T-helper 1 cell (primary cell): Measurements from ENCODE around the gene PODN.

Experiments used
- DNase-seq, 5 donors: peaks; one replicate each; pipeline ENCODE4 v3.0.0-alpha.2; 2012 to 2020

PODN gene

DNA sequence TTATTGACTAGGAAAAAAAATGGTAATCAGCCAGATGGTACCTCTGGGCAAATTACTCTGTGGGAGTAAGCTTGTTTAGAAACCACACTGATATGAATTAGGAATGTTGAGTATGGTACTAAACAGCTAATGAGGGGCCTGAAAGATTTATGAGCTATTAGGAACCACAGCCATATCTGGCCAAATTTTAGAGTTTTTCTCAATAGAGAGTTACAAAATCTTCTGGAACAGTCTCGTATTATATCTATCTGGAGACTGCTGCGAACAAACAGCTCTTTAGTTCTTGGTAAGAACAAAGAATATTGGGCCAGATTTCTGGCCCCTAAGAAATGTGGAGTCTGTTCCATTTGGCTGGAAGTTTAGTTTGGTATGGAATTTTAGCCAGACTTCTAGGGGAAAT is 4.9 kb upstream of the PODN start:
- DNase-seq: no peak

DNA sequence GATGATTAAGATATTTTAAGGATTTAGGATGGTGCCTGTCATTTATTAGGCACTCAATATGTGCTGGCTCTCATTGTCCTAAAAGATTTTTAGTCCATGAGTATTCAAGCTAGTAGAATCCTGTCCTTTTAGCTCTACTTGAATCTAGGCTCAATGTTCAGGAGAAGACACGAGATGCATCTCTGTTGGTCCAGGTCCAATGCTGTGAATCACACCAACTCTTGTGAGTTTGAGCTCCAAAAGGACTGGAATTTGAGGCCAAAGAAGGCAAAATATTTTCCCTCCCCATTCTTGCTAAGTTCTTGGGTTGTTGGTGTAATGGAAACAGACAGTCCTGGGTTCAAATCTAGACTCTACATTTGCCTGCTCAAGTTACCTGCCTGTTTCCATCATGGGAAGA is 1.4 kb upstream of the PODN start:
- DNase-seq: no peak

DNA sequence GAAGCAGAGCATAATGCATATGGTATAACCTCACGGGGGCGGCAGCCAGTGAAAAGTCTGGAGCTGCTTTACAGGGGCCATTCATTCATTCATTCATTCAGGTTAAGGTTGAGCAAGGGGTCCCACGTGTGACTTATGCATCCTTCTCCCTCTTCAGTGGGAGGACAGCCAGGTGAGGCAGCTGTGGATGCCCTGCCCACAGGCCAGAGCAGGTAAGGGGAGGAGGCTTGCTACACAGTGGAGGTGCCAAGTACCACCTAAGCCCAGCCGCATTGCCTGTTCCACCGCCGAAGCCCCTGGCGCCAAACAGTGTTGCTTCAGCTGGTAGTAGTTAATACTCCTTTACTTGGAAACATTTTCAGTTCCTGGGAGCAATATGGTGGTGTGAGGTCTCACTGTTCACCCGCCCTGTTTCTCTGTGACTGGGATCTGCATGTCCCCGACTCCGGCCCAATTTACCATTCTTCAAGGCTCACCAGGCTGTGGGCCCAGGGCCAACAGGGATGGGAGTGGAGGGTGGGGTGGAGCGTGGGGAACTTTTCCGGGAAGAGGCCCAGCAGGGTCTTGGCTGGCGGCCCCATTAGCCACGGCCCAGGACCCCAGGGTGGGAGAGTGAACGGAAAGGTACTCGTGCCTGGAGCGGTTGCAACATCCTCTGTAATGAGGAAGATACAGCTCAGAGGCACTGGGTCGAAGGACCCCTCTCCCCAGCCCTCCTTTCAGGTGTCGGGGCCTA is 722 bp upstream of the PODN start:
- DNase-seq: no peak

DNA sequence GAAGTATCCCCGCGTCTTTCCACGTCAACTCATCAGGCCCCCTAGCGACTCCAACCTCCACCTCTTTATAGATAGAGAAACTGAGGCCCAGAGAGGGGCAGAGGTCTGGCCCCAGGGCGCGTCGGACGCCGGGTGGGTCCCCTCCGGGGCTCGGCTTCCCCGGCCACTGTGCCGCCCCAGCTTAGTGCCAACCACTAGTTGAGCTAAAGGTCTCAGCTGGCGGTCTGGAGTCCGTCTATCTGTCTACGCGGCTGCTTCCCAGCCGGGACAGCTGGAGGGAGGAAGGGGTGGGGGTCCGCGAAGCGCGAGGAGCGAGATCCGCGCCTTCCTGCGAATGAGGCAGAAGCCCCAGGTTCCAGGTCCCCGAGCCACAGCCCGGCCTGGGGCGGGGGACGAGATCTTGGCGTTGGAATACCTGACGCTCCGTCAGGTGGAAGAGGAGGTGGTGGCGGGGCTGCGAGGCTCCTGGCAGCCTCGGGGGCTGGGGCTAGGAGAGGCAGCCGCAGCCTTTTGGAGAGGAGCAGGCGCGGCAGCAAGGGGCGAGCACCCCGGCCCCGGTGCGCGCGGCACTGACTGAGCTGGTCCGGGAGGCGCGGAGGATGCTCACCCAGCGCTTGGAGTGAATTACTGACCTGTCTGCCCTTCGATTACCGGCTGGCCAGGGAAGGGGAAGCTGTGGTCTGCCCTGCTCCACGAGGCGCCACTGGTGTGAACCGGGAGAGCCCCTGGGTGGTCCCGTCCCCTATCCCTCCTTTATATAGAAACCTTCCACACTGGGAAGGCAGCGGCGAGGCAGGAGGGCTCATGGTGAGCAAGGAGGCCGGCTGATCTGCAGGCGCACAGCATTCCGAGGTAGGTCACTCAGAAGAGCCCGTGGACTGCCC is 937 bp downstream of the PODN start:
- DNase-seq: no peak

DNA sequence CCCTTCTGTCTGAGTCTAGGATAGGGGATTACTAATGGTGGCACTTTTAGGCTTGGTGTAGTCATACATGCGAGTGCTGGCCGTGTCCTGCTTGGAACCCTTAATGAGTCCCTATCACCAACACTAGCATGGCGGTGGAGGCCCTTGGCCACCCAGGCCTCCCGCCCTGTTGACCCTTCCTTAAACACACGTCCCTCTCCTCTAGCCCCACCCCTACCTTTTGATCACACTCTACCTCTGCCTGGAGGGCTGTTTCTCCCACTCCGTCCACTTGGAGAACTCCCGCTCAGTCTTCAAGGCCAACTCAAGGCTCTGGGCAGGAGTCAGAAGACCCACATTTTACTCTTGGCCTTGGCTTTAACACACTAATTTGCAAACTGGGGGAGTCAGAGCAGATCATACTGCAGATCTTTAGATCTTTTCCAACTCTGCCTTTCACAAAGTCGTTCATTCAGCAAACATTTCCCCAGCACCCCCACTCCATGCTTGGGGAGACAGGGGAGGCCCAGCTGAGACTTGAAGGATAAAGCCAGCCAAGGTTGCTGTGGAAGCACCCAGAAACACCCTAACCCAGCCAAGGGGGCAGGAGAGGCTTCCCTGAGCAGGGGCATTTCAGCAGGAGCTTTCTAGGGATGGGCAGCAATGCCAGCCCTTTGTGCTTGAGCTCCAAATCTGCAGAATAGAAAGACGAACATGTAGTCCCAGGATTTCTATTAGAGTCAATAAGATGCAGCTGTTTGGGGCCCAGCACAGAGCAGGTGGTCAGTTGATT is 1.9 kb downstream of the PODN start:
- no peak for DNase-seq

DNA sequence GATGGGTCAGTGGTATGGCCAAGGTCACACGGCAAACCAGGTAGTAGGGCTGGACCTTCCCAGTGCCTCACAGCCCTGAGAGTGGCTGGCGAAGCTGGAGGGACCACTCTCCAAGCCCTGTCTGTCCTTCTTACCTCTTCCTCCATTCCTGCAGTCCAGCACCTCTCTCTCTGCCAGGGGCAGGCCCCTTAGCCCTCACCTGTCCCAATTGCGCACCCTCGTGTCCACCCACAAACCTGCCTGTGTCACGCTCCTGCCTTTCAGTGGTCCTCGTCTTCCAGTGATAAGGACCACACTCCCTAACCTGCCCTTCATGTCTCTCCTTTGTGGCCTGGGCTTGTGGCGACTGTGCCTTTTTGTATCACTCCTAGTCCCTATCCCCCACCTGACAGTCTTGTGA is 3.4 kb downstream of the PODN start:
- no peak for DNase-seq

DNA sequence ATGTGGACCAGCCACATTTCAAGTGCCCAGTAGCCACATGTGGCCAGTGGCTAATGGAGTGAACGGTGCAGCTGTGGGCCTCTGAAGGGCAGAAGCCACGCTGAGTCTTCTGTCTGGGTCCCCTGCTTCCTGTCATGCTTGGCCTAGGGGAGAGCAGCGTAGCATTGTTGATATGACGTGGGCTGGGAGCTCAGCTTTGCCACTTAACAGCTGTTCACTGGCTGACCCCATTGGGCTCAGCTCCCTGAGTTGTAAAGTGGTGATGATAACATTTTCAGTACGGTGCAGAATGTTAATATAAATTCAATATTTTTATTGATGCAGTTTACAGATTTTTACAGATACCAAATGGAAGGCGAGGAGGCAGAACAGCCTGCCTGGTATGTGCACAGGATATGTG is 4.5 kb downstream of the PODN start:
- no peak for DNase-seq

DNA sequence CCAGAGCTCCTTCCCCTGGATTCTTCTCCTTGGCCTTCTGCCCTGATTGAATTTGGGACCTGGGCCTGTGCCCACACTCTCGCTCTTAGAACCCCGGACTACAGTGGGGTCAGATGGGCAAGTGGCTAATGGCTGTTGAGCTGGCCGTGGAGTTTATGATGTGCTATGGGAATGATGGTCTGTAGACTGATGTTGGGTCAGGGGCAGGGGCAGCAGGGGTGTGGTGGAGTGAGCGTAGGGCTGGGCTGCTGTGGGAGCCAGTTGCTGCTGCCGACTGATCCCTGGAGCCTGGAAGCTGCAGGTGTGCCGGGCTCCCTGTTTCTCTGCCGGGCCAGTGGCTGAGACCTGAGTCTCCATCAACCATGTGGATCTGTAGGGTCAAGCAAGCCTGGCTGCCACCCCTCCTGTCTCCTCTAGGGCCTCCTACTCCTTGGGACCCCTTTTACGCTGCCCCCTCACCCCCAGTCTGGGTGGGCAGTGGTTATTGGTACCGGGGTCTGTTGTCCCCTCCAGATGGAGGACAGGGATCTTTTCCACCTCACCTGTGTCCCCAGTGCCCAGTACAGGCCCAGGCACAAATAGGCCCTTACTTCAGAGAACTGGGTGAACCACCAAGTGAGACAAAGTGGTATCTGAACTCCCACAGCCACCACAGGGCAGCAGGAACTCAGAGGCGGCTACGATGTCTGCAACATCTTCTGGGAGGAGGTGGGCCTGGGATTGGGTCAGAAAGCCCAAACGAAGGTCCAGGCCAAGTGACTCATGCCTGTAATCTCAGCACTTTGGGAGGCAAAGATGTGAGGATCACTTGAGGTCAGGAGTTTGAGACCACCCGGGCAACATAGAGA is 5.1 kb downstream of the PODN start:
- no peak for DNase-seq

DNA sequence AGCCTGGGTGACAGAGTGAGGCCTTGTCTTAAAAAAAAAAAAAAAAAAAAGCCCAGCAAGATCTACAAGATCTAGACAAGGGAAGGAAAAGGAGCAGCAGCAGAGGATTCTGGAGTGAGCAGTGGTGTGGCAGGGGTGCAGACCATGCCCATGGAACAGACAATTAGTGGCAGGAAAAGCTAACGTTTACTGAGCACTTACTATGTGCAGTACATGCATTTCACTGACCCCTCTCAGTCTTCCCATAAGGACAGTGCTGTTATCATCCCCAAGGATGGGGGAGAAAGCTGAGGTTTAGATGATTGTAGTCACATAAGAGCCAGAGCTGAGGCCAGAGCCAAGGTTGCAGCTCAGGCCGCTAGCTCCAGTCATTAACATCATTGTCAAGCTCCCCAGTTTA is 5.9 kb downstream of the PODN start:
- DNase-seq: no peak

DNA sequence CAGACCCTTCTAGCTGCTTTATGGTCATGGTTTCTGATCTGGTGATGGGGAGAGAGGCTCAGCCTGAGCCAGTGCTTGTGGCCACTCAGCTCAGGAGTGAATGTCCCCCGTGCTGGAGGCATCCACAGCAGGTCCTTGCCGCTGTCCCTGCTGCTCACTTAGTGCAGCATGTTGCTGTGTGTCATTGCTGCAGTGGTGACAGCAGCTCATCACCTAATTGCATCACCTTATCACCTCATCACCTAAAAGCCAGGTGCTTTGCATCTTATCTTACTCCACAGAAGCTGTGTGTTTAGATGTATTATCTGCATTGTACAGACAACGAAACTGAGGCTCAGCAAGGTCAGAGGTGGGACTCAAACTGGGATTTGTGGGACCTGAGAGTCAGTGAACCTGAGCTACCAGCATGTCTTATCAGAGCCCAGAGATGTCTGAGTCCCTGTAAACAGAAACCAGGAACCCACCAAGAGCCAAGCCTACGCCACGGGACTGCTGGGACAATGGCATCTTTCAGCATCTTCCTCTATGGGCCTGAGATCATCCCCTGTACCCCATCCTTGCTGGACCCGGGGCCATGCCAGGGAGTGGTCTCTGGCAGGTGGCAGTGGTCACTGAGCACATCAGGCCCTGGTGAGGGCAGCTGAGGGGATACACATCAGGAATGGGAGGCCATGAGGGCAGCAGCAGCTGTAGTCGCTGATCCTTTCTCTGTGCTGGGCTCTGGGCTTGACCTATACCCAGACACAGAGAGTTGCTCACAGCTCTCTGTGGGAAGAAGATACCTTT is 6.5 kb downstream of the PODN start:
- no peak for DNase-seq

DNA sequence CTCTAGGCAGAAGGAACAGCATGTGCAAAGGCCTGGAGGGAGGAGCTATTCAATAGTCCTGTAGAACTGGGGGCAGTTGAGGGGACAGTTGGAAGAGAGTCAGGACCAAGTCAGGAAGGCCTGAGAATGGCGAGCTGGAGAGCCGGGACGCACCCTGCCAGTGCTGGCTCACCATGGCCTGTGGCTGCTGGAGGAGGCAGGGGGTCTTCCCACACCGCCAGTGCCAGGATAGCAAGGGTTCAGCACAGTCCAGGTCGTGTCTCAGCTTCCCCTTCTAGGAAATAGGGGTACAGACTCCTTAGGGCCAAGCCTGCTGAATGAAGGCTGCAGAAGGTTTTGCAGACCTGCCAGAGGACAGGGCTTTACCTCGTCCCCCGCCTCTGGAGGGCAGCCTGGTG is 7.3 kb downstream of the PODN start:
- no peak for DNase-seq

DNA sequence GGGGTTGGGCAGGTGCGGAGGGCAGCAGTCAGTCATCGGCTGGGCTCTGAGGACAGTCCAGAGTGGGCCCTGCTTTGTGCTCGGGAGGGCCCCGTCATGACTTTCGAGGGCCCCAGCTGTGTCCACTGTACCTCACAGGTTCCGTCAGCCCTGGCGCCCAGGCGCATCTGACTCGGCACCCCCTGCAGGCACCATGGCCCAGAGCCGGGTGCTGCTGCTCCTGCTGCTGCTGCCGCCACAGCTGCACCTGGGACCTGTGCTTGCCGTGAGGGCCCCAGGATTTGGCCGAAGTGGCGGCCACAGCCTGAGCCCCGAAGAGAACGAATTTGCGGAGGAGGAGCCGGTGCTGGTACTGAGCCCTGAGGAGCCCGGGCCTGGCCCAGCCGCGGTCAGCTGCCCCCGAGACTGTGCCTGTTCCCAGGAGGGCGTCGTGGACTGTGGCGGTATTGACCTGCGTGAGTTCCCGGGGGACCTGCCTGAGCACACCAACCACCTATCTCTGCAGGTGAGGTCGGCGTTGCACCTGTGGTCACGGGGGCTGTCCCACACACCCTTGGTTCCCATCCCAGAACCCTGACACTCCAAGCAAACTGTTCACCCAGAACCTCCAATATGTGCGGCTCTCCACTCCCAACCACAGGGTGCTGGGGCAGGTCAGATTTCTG is 7.8 kb downstream of the PODN start:
- no peak for DNase-seq

DNA sequence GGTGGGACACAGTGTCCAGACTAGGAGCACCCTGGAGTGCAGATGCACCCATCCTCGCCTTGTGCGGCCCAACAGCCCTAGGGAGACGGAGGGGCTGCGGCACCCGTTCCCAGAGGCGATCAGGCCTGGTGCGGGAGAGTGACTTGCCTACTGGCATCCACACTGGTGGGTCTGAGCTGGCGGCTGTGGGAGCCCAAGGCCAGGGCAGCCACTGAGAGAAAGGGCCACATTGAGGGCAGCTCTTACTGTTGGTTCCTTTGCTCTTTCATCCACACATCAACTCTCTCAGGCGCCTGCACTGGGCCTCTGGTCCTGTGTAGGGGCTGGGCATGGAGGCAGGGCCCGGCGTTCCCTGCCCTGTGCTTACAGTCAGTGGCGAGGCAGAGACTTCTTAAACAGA is 8.6 kb downstream of the PODN start:
- no peak for DNase-seq

DNA sequence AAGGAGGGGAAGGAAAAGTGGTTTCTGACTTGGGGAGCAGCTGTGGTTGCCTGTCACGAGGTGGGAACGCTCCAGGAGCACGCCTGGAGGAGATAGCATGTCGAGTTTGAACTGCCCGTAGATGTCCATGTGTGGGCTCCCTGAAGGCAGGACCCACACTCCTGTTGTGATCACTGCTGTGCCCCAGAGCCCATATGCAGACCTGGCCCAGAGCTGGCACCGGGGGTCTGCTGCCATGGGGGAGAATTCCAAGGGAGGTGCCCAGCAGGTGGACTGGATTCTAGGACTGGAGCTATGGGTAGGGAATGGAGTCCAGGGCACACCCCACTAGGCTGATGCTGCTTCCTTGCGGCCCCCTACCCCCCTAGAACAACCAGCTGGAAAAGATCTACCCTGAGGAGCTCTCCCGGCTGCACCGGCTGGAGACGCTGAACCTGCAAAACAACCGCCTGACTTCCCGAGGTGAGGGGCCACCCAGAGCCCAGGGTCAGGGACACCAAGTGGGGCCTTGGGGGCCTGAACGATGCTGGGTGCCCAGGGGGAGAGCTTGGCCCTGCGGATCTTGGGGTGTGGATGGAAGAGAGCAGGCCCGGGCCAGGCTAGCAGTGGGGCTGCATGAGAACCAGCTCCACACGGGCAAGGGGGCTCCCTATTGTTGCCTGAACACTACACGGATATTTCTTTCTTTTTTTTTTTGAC is 9.3 kb downstream of the PODN start:
- DNase-seq: no peak

DNA sequence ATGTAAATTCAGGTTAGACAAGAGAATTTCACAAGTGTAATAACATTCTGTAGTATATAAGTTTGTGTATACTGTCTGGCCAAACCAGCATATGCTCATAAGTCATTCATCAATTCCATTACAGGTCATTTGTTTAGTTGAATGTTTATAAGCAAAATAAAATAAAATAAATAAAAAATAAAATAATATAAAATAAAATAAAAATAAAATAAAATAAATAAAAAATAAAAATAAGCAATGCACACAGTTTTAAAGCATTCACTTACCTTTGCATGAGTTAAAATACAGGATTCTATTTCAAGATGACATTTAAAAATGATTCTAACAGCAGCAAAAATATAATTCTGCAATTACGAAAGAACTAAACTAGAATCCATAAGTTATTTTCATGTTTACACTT is 9.9 kb downstream of the PODN start:
- no peak for DNase-seq

DNA sequence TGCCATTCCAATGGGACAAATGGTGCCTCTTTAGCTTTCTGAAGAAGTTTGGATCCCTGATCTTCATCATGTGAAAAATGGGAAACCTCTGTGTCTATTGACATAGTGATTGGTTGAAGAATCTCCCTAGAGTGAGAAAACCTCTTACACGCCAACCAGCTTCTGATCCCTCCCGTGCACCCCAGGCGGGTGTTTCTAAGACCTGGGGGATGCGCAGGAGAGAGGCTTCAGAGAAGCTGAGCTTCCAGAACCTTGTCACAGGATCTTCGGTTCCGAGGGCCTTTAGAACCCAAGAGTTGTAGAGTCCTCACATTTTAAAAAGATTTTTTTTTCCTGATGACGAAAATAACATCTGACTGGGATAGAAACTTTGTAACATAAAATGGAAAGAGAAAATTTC is 11.3 kb downstream of the PODN start:
- DNase-seq: no peak

DNA sequence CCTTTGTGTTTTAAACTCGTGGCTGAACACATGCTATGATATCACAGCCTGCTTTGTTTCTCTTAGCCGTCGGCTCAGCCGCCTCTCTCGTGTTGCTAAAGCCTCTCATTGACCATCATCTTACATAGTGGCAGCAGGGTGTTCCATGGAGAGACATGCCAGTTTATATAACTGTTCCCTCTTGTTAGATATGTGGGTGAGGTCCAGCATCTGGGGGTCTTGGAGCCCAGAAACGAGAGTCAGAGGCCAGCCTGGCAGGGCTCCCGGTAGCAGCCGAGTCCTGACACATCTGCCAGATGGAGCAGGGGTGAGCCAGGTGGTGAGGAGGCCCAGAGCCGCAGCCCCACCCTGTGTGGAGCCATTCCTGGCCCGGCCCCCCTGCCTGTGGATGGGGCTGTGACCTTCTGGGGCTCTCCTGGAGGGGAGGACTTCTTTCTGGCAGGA is 11.9 kb downstream of the PODN start:
- no peak for DNase-seq

DNA sequence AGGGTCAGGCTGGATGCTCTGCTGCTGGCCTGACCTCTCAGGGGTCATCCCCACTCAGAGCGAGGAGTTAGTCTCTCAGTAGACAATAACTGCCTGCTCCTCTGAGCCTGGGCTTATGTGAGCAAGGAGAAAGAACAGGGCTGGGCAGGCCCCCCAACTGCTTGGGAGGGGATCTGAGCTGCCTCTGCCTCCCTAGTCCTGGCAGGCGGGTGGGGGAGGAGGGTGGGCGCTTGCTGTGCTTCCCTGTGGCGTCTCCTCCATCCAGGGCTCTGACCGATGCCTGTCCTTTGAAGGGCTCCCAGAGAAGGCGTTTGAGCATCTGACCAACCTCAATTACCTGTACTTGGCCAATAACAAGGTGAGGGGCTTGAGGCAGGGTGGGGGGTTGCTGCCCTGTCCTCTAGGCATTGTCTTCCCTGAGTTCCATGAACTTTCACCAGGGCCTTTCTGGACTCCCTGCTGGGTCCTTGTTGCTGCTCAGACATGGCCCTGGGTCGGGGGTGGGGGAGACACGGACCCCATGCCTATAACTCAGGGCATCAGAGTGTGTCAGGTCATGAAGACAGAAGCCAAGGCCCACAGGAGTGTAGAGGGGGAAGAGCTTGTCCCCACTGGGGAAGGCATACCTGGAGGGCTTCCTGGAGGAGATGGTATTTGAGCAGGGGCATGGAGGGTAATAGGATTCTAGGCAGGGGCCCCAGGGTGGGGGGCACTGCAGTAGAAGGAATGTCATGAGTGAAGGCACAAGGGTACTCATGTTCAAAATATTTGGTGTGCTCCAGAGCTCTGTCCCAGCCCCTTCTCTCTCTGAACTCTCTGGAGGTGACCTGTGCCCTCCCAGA is 12.5 kb downstream of the PODN start:
- DNase-seq: no peak

DNA sequence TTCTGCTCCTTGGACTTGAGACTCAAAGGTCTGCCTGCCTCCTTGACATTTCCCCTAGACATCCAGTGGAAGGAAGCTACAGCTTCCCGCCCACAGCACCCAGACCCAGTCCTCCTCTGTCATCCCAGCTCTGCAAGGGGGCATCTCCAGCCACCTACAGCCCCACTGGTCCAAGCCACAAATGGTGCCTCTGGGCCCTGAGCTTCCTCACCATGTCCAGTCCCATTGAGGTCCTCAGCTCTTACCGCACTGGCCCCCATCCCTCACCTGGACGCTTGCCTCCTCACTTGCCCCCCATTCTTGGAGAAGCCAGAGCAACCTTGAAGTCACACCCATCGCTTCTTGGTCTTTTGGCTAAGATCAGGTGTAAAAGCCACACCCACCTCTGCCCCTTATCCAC is 13.2 kb downstream of the PODN start:
- DNase-seq: no peak

DNA sequence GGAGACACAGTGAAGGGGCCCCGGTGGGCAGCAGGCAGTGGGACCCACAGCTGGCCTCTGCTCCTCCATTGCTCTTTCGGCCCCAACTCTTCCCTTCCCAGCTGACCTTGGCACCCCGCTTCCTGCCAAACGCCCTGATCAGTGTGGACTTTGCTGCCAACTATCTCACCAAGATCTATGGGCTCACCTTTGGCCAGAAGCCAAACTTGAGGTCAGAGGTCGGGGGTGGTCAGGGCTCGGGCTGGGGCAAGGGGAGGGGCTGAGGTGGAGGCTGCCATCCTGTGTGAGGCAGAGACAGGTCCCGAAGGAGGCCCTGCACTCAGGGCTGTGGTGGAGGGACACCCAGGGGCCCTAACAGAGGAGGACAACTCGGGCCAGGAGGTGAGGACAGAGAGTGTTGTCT is 13.7 kb downstream of the PODN start:
- DNase-seq: no peak
